GM13977 (cell line): ENCODE data around the gene CEP295NL.
"Not testable (repeated sequence)": the region's sequence is repeated elsewhere in the genome, so short reads cannot be mapped to it uniquely, and the experiment has no call there.

ENCODE experiments used
- DNase-seq: peaks from one replicate; pipeline ENCODE4 v3.0.0; 2012; ENCODE audit warnings: low spot score
- in situ Hi-C: fragments of 300-500 bp; cut with MboI; formaldehyde crosslinking; loops from one replicate; pipeline ENCODE4 v1.12.0; 2022; ENCODE audit warnings: low sequenced_read_pairs, low pct_unique_long_range_greater_than_20kb, mixed read lengths, inconsistent platforms; ENCODE audit not compliant: unreplicated experiment
- TF ChIP-seq, protein P1 (sequence below): IDR thresholded peaks from 2 replicates; pipeline ENCODE4 v1.5.1; 2012; ENCODE audit warnings: mild to moderate bottlenecking, control low read depth; ENCODE audit not compliant: insufficient read depth; ENCODE audit errors: extremely low read depth, missing control alignments

The CEP295NL gene

DNA sequence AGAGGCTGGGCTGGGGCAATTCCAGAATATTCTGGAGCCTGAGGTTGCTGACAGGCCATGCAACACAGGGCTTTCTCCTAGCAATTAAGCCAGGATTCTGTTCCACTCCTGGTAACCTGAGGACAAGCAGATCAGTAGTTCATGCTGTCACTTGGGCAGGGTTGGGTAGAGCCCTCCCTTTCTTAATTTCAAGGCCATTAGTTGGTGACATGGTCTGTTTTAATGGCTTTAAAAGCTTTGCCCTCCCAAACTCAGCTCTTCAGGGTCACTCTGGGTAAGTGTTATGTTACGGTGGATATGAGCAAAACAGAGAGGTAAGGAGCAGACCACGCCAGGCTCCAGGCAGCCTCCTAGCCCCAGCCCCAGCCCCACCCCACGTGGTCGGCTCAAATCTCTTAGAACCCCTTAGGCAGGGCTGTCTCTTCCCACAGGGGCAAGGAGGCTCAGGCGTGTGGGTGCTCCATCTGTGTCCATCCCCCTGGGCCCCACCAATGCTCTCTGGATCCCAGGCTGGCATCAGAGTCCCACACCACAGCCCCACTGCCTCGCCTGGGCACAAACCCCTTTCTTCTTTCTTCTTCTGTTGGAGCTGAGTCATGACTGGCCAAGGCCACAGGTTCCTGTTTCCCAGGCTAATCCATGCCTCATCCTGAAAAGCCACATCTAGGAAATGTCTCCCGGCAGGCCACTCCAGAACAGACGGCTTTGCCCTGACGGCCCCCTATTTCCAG, 27.5 kb downstream of the CEP295NL start:
- TF ChIP-seq, protein P1, sequence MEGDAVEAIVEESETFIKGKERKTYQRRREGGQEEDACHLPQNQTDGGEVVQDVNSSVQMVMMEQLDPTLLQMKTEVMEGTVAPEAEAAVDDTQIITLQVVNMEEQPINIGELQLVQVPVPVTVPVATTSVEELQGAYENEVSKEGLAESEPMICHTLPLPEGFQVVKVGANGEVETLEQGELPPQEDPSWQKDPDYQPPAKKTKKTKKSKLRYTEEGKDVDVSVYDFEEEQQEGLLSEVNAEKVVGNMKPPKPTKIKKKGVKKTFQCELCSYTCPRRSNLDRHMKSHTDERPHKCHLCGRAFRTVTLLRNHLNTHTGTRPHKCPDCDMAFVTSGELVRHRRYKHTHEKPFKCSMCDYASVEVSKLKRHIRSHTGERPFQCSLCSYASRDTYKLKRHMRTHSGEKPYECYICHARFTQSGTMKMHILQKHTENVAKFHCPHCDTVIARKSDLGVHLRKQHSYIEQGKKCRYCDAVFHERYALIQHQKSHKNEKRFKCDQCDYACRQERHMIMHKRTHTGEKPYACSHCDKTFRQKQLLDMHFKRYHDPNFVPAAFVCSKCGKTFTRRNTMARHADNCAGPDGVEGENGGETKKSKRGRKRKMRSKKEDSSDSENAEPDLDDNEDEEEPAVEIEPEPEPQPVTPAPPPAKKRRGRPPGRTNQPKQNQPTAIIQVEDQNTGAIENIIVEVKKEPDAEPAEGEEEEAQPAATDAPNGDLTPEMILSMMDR, result no peak
- no peak for DNase-seq
- in situ Hi-C loops, result no loop called here

DNA sequence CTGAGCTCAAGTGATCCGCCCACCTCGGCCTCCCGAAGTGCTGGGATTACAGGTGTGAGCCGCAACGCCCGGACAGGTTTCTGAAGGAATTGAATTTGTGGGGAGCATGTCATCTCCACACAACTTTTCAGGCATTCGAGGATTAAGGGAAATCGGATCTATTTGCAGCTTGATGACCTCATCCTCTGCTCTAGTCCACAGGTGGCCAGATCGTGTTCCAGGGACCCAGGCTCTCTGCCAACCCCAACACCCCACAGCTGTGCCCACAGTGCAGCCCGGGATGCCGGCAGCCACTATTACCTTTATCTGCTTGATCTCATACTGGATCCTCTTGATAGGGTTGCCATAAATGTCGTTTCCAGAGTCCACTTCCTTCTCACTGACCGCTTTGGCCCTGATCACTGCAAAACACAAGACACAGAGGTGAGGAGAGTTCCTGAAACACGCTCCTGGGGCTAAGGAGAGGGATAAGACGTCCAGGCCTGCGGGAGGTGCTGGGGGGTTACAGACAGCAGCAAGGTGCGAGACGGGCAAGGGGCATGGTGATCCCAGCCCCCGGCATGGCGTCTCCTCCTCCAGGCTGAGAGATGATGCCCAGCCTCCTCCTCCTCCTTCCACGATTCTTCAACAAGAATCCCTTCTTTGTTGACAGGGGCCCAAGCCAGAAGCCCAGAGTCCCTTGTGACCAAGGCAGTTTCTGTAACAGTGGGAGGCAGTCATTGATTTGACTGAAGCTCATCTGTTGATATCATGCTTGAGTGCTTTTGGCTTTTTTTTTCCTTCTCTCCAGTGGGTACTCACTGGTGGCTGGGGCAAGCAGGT, 29.3 kb downstream of the CEP295NL start:
- no peak for DNase-seq
- TF ChIP-seq, protein P1, result no peak
- in situ Hi-C loops, result no loop called here

DNA sequence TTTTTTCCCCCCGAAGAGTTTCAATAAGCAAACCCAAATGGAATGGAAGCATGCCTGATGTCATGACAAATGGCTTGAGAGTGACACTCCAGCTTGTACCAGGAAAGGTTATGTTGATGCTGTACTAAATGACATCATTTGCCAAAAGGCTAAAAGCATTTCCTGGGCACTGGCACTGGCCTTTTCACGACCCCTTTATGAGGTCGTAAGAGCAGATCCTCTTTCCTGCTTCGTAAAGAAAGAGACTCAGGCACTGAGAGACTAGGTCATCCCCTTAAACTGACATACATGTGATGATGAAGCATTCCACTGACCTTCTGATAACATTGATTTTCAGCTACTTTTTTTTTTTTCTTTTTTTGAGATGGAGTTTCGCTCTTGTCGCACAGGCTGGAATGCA, 30.5 kb downstream of the CEP295NL start:
- DNase-seq, result no peak
- TF ChIP-seq, protein P1, result no peak
- in situ Hi-C loops, result no loop called here

DNA sequence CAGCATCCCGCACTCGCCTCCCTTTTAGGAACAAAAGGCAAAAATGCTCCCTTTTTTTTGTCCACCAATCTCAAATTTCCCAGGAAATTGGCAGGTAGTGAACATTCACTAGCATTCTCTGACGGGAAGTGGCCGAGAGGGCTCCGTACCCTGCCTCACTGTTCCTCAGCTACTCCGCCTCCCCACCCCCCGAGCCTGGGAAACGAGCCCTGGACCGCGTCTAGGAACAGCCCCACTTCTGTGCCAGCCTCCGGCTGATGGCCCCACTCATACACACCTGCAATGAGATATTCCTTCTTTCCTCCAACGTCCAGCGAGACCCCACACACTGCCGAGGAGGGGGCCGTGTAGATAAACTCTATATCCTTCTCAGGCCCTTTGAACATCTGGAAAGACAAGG, 32.4 kb downstream of the CEP295NL start:
- TF ChIP-seq, protein P1, result no peak
- in situ Hi-C loops, result no loop called here

DNA sequence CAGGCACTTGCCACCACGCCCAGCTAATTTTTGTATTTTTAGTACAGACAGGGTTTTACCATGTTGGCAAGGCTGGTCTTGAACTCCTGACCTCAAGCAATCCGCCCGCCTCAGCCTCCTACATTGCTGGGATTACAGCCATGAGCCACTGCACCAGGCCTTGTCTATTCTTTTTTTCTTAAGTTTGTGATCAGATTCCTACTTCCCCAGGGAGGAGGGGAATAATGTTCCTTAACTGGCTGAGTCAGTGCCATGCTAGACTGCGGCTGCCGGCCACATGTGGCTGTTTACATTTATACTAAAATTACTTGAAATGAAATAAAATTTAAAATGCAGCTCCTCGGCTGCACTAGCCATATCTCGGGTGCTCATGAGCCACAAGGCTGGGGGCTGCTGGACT, 34.6 kb downstream of the CEP295NL start:
- TF ChIP-seq, protein P1, result no peak
- in situ Hi-C loops, result loop anchor here (10.0 kb wide), 1 partner anchor 106 kb away; the partner anchor contains the start of gene LGALS3BP

More for the DNA sequence above, 32.4 kb downstream of the CEP295NL start:
- no peak for DNase-seq

DNA sequence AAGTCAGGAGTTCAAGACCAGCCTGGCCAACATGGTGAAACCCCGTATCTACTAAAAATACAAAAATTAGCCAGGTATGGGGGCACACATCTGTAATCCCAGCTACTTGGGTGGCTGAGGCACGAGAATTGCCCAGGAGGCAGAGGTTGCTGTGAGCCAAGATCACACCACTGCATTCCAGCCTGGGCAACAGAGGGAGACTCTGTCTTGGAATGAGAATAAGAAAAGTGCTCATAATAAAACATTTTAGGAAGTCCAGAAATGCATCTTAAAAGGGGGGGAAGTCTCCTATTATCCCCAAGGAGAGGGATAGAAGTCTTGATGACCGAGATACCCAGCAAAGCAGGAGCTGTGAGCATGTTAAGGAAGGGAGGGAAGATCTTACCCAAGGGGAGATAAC, 36.0 kb downstream of the CEP295NL start:
- DNase-seq, result not testable (repeated sequence)
- in situ Hi-C loops, result loop anchor here (10.0 kb wide), 1 partner anchor 108 kb away; the partner anchor contains the start of gene LGALS3BP

More for the DNA sequence above, 34.6 kb downstream of the CEP295NL start:
- no peak for DNase-seq
